Measurements from ENCODE around the gene WRAP53. TPM values are rescaled to one million over a fixed set of nuclear protein-coding genes. Genes with fewer than 3 reads are reported as not detected.

Gene WRAP53
- polyA plus RNA-seq, 1 donor (not counting 4 experiments of a cell fraction or from before 2014, with no cell fraction given): 8.2 TPM

DNA sequence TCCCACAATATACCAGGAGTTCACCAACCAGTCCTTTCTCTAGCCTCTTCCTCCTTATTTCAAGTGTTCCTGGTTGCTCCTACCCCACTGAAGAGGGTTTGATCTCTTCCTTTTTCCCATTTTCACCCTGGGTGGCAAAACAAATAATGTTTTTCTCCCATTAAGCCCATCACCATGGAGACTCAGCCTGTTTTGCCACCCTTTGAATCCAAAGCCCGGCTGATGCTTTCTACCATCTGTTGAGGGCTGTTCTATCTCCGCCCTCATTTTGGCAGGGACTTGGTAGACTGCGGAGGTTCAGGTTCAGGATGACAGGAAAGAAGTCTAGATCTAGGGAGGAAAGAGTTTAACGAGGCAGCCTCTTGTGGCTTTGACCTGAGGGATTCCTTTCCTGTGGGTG lies 31.8 kb downstream of the WRAP53 start:
- H3K4me1 ChIP-seq (ENCODE audit: control insufficient read depth, extremely low read depth, insufficient read depth, low read length): peaks cover 4% of the 10 kb centered on the region
- dilution Hi-C loops (cut with MboI; ENCODE audit: extremely low pct_ligation_motif_present, low sequenced_read_pairs): no loop called here

GRCh38 chr17:7721612-7722011 lies 33.3 kb downstream of the WRAP53 start:
- Histone ChIP-seq H3K4me3 (ENCODE audit: control insufficient read depth in 2 of 3, extremely low read depth in 1 of 3, insufficient read depth in 2 of 3, low read depth in 1 of 3, low read length in 3 of 3) (no peak overlapping the region), H3K9ac (ENCODE audit: control insufficient read depth, extremely low read depth, insufficient read depth, low read length) (no peak overlapping the region), H2AFZ (ENCODE audit: control insufficient read depth, low read length) (no peak overlapping the region), H3K9me3 (ENCODE audit: control insufficient read depth, low read depth, low read length) (no peaks in the 10 kb centered on the region), H3K36me3 (ENCODE audit: control insufficient read depth in 2 of 2, extremely low read depth in 1 of 2, insufficient read depth in 2 of 2, low read length in 2 of 2) (no peaks in the 10 kb centered on the region), H3K4me1 (ENCODE audit: control insufficient read depth, extremely low read depth, insufficient read depth, low read length) (no peaks in the 10 kb centered on the region), H3K79me2 (ENCODE audit: control insufficient read depth, insufficient read depth, low read length) (no peaks in the 10 kb centered on the region), H3K9me1 (ENCODE audit: control insufficient read depth, extremely low read depth, insufficient read depth, low read length) (no peaks in the 10 kb centered on the region), H3K4me2 (ENCODE audit: control insufficient read depth, extremely low read depth, insufficient read depth, low read depth, low read length) (no peak overlapping the region), H4K20me1 (ENCODE audit: control insufficient read depth, extremely low read depth, insufficient read depth, low read length) (no peaks in the 10 kb centered on the region), H3K27ac (ENCODE audit: control insufficient read depth, insufficient read depth, low read length) (no peak overlapping the region), H3K27me3 (ENCODE audit: control insufficient read depth, extremely low read depth, insufficient read depth, low read length) (peaks cover 21% of the 10 kb centered on the region)
- no peak for TF ChIP-seq EZH2 (IDR thresholded peaks at IDR 0.05; ENCODE audit: low read length)
- TF ChIP-seq, protein P1, sequence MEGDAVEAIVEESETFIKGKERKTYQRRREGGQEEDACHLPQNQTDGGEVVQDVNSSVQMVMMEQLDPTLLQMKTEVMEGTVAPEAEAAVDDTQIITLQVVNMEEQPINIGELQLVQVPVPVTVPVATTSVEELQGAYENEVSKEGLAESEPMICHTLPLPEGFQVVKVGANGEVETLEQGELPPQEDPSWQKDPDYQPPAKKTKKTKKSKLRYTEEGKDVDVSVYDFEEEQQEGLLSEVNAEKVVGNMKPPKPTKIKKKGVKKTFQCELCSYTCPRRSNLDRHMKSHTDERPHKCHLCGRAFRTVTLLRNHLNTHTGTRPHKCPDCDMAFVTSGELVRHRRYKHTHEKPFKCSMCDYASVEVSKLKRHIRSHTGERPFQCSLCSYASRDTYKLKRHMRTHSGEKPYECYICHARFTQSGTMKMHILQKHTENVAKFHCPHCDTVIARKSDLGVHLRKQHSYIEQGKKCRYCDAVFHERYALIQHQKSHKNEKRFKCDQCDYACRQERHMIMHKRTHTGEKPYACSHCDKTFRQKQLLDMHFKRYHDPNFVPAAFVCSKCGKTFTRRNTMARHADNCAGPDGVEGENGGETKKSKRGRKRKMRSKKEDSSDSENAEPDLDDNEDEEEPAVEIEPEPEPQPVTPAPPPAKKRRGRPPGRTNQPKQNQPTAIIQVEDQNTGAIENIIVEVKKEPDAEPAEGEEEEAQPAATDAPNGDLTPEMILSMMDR (optimal IDR thresholded peaks at IDR 0.05 in 1 of 3, IDR thresholded peaks at IDR 0.05 in 1 of 3, conservative IDR thresholded peaks at IDR 0.05 in 1 of 3; ENCODE audit: extremely low read depth in 1 of 3, insufficient read depth in 2 of 3, low read length in 3 of 3): no peak
- no peak for FAIRE-seq
- dilution Hi-C loops (cut with MboI; ENCODE audit: extremely low pct_ligation_motif_present, low sequenced_read_pairs): no loop called here
- no peak for DNase-seq (ENCODE audit: low read depth, low spot score)

More for the DNA sequence above, 31.8 kb downstream of the WRAP53 start:
- TF ChIP-seq, protein P1 (optimal IDR thresholded peaks at IDR 0.05 in 1 of 3, IDR thresholded peaks at IDR 0.05 in 1 of 3, conservative IDR thresholded peaks at IDR 0.05 in 1 of 3; ENCODE audit: extremely low read depth in 1 of 3, insufficient read depth in 2 of 3, low read length in 3 of 3): no peak
- TF ChIP-seq EZH2 (IDR thresholded peaks at IDR 0.05; ENCODE audit: low read length): no peak
- FAIRE-seq: no peak
- no peak overlapping the region for H3K27ac ChIP-seq (ENCODE audit: control insufficient read depth, insufficient read depth, low read length)
- H4K20me1 ChIP-seq (ENCODE audit: control insufficient read depth, extremely low read depth, insufficient read depth, low read length): no peaks in the 10 kb centered on the region
- no peak overlapping the region for H3K4me2 ChIP-seq (ENCODE audit: control insufficient read depth, extremely low read depth, insufficient read depth, low read depth, low read length)
- no peaks in the 10 kb centered on the region for H3K36me3 ChIP-seq (ENCODE audit: control insufficient read depth in 2 of 2, extremely low read depth in 1 of 2, insufficient read depth in 2 of 2, low read length in 2 of 2)
- H3K9me1 ChIP-seq (ENCODE audit: control insufficient read depth, extremely low read depth, insufficient read depth, low read length): no peaks in the 10 kb centered on the region
- H3K27me3 ChIP-seq (ENCODE audit: control insufficient read depth, extremely low read depth, insufficient read depth, low read length): peaks cover 21% of the 10 kb centered on the region
- H2AFZ ChIP-seq (ENCODE audit: control insufficient read depth, low read length): no peak overlapping the region
- DNase-seq (ENCODE audit: low read depth, low spot score): no peak
- no peak overlapping the region for H3K9ac ChIP-seq (ENCODE audit: control insufficient read depth, extremely low read depth, insufficient read depth, low read length)
- no peaks in the 10 kb centered on the region for H3K9me3 ChIP-seq (ENCODE audit: control insufficient read depth, low read depth, low read length)
- H3K79me2 ChIP-seq (ENCODE audit: control insufficient read depth, insufficient read depth, low read length): no peaks in the 10 kb centered on the region
- H3K4me3 ChIP-seq (ENCODE audit: control insufficient read depth in 2 of 3, extremely low read depth in 1 of 3, insufficient read depth in 2 of 3, low read depth in 1 of 3, low read length in 3 of 3): no peak overlapping the region
